ENCODE data around the gene TMED10.
A peak's percentile ranks its signal among the peaks of the same experiment; 100 is the strongest.
"Not testable (repeated sequence)": the region's sequence is repeated elsewhere in the genome, so short reads cannot be mapped to it uniquely, and the experiment has no call there.

TMED10 gene

GRCh38 chr14:75191100-75191499 lies 14.7 kb upstream of the TMED10 start:
- no peak for DNase-seq (ENCODE audit: low spot score)

- no peak for DNase-seq (ENCODE audit: low spot score)
Measured at GRCh38 chr14:75190023-75190422, 13.6 kb upstream of the TMED10 start.

DNA sequence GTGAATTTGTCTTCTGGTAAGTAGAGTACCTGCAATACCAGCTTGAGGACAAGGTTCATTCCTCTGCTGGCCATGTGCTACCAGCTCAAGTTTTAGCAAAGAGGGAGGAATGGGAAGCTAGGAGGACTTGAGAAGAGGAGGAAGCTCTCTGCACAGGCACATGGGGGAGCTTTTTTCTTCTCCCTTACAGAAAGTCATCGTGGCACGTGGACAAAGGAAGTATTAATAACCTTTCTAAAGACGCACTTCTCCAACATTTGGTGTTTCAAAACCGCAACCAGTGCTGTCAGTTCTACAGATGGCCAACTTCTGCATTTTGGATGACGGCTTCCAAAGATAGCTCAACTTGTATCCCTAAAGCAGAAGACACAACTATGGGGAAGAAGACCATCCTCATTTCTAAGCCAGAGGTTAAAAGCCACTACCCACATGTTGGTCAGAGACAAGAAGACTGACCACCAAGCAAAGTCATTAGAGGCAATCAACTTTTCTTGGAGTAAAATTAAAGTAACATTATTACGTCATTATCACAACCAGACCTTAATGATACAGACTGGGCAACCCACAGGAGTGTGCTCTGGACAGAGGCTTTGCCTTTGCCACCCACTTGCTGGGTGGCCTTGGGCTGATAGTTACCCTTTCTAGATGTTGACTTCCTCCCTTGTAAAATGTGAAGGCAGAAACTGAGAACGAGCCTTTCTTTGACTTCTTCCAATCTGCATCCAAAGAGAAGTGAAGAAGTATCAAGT lies 12.3 kb upstream of the TMED10 start:
- DNase-seq (ENCODE audit: low spot score), result no peak

GRCh38 chr14:75188086-75188485 lies 11.7 kb upstream of the TMED10 start:
- no peak for DNase-seq (ENCODE audit: low spot score)

- no peak for DNase-seq (ENCODE audit: low spot score)
Measured at GRCh38 chr14:75186953-75187352, 10.5 kb upstream of the TMED10 start.

DNA sequence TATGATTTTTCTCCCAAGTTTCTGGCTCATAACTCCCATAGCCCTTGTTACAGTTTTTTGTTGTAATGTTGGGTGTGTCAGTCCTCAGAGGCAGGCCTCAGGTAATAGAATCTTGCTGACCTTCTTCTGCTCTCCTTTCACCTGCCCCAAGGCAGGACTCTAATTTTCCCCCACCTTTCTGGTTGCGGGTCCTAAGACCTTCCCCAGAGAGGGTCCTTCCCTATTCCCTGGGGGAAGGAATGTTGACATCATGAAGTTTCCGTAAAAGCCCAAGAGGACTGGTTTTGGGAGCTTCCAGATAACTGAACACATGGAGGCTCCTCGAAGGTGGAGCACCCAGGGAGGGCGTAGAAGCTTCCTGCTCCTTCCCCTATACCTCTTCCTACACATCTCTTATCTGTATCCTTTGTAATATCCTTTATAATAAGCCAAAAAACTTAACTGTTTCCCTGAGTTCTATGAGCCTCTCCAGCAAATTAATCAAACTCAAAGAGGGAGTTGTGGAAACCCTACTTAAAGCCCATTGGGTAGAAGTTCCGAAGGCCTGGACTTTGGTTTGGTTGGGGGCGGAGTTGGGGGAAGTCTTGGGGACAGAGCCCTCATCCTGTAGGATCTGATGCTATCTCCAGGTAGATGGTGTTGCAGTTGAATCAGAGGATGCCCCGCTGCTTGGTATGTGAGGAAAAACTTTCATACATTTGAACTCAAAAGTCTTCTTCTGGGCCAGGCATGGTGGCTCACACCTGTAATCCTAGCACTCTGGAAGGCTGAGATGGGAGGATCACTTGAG lies 9.0 kb upstream of the TMED10 start:
- DNase-seq (ENCODE audit: low spot score), result no peak

GRCh38 chr14:75184492-75184891 lies 8.1 kb upstream of the TMED10 start:
- DNase-seq (ENCODE audit: low spot score), result peak; percentile 45

DNA sequence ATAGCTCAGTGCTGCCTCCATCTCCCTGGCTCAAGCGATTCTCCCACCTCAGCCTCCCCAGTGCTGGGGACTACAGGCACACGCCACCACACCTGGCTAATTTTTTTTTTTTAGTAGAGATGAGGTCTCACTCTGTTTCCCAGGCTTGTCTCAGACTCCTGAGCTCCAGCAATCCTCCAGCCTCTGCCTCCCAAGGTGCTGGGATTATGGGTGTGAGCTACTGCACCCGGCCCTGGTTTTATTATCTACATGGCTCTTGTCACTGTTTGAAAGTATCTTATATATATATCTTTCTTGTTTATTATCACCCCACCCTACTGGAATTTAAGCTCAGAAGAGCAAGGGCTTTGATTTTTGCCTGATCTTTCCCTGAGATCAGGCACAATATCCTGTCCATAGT lies 7.6 kb upstream of the TMED10 start:
- DNase-seq (ENCODE audit: low spot score), result no peak

GRCh38 chr14:75183225-75183624 lies 6.8 kb upstream of the TMED10 start:
- DNase-seq (ENCODE audit: low spot score), result no peak

- DNase-seq (ENCODE audit: low spot score), result no peak
Measured at GRCh38 chr14:75182821-75183220, 6.4 kb upstream of the TMED10 start.

DNA sequence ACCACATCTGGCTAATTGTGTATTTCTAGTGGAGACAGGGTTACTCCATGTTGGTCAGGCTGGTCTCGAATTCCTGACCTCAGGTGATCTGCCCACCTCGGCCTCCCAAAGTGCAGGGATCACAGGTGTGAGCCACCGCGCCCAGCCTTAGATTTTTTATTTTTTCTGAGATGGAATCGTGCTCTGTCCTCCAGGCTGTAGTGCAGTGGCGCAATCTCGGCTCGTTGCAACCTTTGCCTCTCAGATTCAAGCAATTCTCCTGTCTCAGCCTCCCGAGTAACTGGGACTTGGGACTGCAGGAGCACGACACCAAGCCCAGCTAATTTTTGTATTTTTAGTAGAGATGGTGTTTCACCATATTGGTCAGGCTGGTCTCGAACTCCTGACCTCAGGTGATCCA lies 5.8 kb upstream of the TMED10 start:
- DNase-seq (ENCODE audit: low spot score), result not testable (repeated sequence)

GRCh38 chr14:75181293-75182062 lies 5.1 kb upstream of the TMED10 start:
- no peak for DNase-seq (ENCODE audit: low spot score)

DNA sequence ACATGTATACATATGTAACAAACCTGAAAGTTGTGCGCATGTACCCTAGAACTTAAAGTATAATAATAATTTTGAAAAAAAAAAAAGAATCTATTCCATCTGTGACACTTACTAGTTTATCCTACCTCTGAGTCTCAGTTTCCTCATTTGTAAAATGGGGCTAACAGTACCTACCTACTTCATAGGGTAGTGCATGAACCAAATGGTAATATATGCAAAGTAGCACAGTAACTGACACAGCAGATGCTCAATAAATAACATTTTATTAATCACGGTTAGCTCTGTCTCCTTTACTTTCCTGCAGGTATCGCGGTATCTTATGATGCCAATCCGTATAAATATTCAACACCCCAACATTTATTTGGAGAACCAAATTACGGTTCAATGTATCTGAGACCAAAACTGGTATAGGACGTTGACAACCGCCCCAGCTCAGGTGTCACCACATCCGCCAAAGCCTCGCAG lies 703 bp downstream of the TMED10 start:
- DNase-seq (ENCODE audit: low spot score), result no peak

- no peak for DNase-seq (ENCODE audit: low spot score)
Measured at GRCh38 chr14:75174066-75174465, 2.3 kb downstream of the TMED10 start.

GRCh38 chr14:75170772-75171171 lies 5.6 kb downstream of the TMED10 start:
- DNase-seq (ENCODE audit: low spot score), result no peak

DNA sequence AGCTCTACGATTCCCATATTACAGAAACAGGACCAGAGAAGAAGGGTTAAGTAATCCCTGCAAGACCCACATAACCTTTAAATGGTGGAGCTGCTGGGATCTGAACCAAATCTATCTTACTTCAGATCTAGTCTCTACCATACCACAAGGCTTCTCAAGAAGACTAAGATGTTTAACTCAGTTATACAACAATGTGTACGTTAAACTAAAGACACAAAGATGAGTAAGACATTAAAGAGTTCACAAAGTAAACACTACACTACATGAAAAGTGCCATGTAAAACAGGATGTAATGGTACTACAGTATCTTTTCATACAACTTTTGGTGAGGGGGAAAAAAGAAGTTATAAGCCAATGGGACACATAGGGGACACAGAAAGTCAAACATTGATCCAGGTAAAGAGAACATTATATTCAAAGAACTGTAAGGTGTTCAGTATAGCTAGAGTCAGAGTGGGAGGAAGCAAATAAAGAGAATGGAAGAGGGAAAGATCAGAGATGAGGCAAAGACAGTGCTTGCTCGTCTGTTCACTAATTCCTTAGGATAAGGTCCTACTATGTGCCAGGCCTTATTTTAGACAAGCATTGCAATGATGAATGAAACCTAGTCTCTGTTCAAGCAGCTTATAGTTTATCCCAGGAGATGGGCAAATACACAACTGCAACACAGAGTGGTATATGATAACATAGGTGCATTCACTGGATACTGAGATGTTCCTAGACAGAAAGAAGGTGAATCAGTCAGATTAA lies 7.7 kb downstream of the TMED10 start:
- no peak for DNase-seq (ENCODE audit: low spot score)

- no peak for DNase-seq (ENCODE audit: low spot score)
Measured at GRCh38 chr14:75167325-75167724, 9.1 kb downstream of the TMED10 start.

DNA sequence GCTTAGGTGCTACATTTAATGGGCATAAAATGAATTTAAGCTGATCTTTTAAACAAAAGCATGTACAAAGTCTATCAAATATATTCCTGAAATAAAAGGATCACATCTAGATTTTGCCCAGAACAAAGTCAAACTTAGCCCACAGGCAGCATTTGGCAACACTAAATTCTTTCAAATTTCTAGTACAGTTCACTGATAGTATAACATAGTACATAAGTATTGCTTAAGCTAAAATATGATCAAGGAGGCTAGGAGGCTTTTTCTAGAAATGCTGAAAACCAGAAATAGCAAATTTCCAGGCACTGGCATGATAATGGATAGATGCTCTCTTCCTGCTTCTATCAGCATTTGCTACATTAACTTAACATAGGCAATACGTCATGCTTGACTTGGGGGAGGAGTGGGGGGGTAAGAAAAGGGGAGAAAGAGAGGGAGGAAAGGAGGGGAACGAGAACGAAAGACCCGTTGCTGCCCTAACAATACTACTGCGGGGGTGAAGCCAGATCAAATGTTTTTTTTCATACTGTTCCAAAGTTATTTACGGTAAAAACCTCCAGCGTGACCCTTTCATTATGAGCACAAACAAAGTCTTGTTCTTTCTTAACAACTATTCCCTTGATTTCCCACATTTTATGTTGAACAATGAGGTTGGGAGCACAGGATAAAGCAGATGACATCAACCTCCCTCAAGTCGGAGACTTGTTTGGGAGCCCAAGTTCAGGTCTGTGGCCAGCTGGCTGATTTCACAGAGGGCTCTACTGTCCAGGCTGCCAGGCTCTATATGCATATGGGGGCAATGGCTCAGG lies 10.6 kb downstream of the TMED10 start:
- DNase-seq (ENCODE audit: low spot score), result no peak

- DNase-seq (ENCODE audit: low spot score), result no peak
Measured at GRCh38 chr14:75164809-75165208, 11.6 kb downstream of the TMED10 start.

- no peak for DNase-seq (ENCODE audit: low spot score)
Measured at GRCh38 chr14:75163677-75164076, 12.7 kb downstream of the TMED10 start.

GRCh38 chr14:75162631-75163030 lies 13.8 kb downstream of the TMED10 start:
- DNase-seq (ENCODE audit: low spot score), result no peak

Data from RKO (cell line).